GM23338 (cell line): ENCODE results near the gene IKBKE. TPM values are rescaled to one million over a fixed set of nuclear protein-coding genes. Genes with fewer than 3 reads are reported as not detected.
"Not testable (repeated sequence)": the region's sequence is repeated elsewhere in the genome, so short reads cannot be mapped to it uniquely, and the experiment has no call there.

ENCODE experiments used
- ATAC-seq: fragments of 200-7000 bp; cut with Tn5 transposase; 3 replicates; pipeline ENCODE4 v1.9.1; 2020
- DNase-seq: peaks from one replicate; pipeline ENCODE4 v3.0.0-alpha.2; 2015; ENCODE audit warnings: low spot score
- H2AFZ ChIP-seq: fragments of 200-600 bp; sonication (generic); 2 replicates; pipeline ENCODE4 v1.8.0; 2016; ENCODE audit warnings: antibody characterized with exemption, mild to moderate bottlenecking, moderate library complexity
- H3F3A ChIP-seq: fragments of 200-600 bp; sonication (generic); replicated peaks from 2 replicates; pipeline ENCODE4 v1.8.0; 2017; ENCODE audit warnings: antibody characterized with exemption, mixed run types, low read depth
- H3K27ac ChIP-seq: fragments of 200-600 bp; sonication (generic); 2 replicates; pipeline ENCODE4 v1.6.1; 2016; ENCODE audit warnings: low read depth
- H3K27me3 ChIP-seq: fragments of 200-600 bp; sonication (generic); 2 replicates; pipeline ENCODE4 v1.8.0; 2016; ENCODE audit warnings: mild to moderate bottlenecking, mixed run types, moderate library complexity; ENCODE audit not compliant: insufficient read depth
- H3K36me3 ChIP-seq: fragments of 200-600 bp; sonication (generic); 2 replicates; pipeline ENCODE4 v1.8.0; 2016; ENCODE audit warnings: mild to moderate bottlenecking; ENCODE audit not compliant: insufficient read depth
- H3K4me1 ChIP-seq: fragments of 200-600 bp; sonication (generic); 2 replicates; pipeline ENCODE4 v1.8.0; 2016; ENCODE audit warnings: mild to moderate bottlenecking, moderate library complexity; ENCODE audit not compliant: insufficient read depth
- H3K4me2 ChIP-seq: fragments of 200-600 bp; sonication (generic); 2 replicates; pipeline ENCODE4 v1.7.1; 2017; ENCODE audit warnings: mixed run types
- H3K4me3 ChIP-seq: fragments of 200-600 bp; sonication (generic); 2 replicates; pipeline ENCODE4 v1.6.1; 2016; ENCODE audit warnings: mixed run types
- H3K79me2 ChIP-seq: fragments of 200-600 bp; sonication (generic); replicated peaks from 2 replicates; pipeline ENCODE4 v1.8.0; 2017; ENCODE audit warnings: mild to moderate bottlenecking; ENCODE audit not compliant: insufficient read depth
- H3K9me2 ChIP-seq: fragments of 200-600 bp; sonication (generic); 2 replicates; pipeline ENCODE4 v1.8.0; 2017; ENCODE audit not compliant: insufficient read depth
- H4K20me1 ChIP-seq: fragments of 200-600 bp; sonication (generic); replicated peaks from 2 replicates; pipeline ENCODE4 v1.8.0; 2017; ENCODE audit warnings: mild to moderate bottlenecking; ENCODE audit not compliant: insufficient read depth
- H3K27ac Mint-ChIP-seq: 2 replicates; pipeline ENCODE4 v1.8.0; 2020; ENCODE audit warnings: inconsistent platforms, mild to moderate bottlenecking, moderate library complexity, mixed read lengths
- H3K27me3 Mint-ChIP-seq: 3 replicates; pipeline ENCODE4 v1.8.0; 2022; ENCODE audit warnings: low read depth, mild to moderate bottlenecking, moderate library complexity, mixed read lengths, inconsistent platforms; ENCODE audit not compliant: insufficient read depth, poor library complexity
- H3K36me3 Mint-ChIP-seq: 3 replicates; pipeline ENCODE4 v1.8.0; 2021; ENCODE audit warnings: low read depth, mild to moderate bottlenecking, inconsistent platforms, moderate library complexity, mixed read lengths
- H3K4me1 Mint-ChIP-seq: 3 replicates; pipeline ENCODE4 v1.8.0; 2020; ENCODE audit warnings: mild to moderate bottlenecking, inconsistent platforms, mixed read lengths
- H3K4me3 Mint-ChIP-seq: 3 replicates; pipeline ENCODE4 v1.8.0; 2021; ENCODE audit warnings: moderate library complexity, mild to moderate bottlenecking, inconsistent platforms, mixed read lengths
- H3K9me3 Mint-ChIP-seq: 3 replicates; pipeline ENCODE4 v1.8.0; 2020; ENCODE audit warnings: moderate library complexity, mild to moderate bottlenecking, inconsistent platforms, mixed read lengths
- CREB1 ChIP-seq: fragments of 250-450 bp; sonication (Bioruptor Pico); IDR thresholded peaks from 2 replicates; pipeline ENCODE4 v1.5.0; 2020; ENCODE audit warnings: low read depth, mild to moderate bottlenecking, moderate library complexity
- EZH2phosphoT487 ChIP-seq: fragments of 200-600 bp; sonication (generic); IDR thresholded peaks from one replicate; pipeline ENCODE4 v1.8.1; 2018; ENCODE audit warnings: antibody characterized with exemption; ENCODE audit not compliant: unreplicated experiment
- JUNB ChIP-seq: IDR thresholded peaks from one replicate; pipeline ENCODE4 v1.6.1; 2016; ENCODE audit warnings: antibody characterized with exemption; ENCODE audit not compliant: unreplicated experiment
- STAT1 ChIP-seq: IDR thresholded peaks from one replicate; pipeline ENCODE4 v1.6.1; 2016; ENCODE audit warnings: antibody characterized with exemption; ENCODE audit not compliant: unreplicated experiment
- polyA plus RNA-seq: library from polyadenylated mRNA; unstranded; fragments of >200 nt; fragmentation: Nextera tagmentation; extraction: Ambion mirVana; gene quantifications from 2 replicates; pipeline ENCODE4 v1.2.1, GENCODE V29; 2016
- total RNA-seq: library from RNA; depleted of rRNA; stranded (reverse); fragments of >200 nt; shearing (Covaris generic); gene quantifications from 2 replicates; pipeline ENCODE4 v1.2.3, GENCODE V29; 2014
- TF ChIP-seq, protein P1 (sequence below): IDR thresholded peaks from one replicate; pipeline ENCODE4 v1.6.1; 2018; ENCODE audit warnings: antibody characterized with exemption; ENCODE audit not compliant: unreplicated experiment
- TF ChIP-seq, protein P2 (sequence below), 2 experiments: fragments of 200-600 bp in 1 of 2; sonication (generic) in 1 of 2; conservative IDR thresholded peaks; 2 replicates each; pipeline versions ENCODE4 v1.5.1 to v1.6.1; 2016 to 2017; ENCODE audit warnings: antibody characterized with exemption in 2 of 2, low read depth in 2 of 2, mild to moderate bottlenecking in 2 of 2, moderate library complexity in 1 of 2
- TF ChIP-seq, protein P3 (sequence below): IDR thresholded peaks from 2 replicates; pipeline ENCODE4 v1.6.1; 2016; ENCODE audit warnings: antibody characterized with exemption

The IKBKE gene
- total and polyA plus RNA-seq, 2 experiments from 2014 or later = 4.8 to 11.1 TPM

DNA sequence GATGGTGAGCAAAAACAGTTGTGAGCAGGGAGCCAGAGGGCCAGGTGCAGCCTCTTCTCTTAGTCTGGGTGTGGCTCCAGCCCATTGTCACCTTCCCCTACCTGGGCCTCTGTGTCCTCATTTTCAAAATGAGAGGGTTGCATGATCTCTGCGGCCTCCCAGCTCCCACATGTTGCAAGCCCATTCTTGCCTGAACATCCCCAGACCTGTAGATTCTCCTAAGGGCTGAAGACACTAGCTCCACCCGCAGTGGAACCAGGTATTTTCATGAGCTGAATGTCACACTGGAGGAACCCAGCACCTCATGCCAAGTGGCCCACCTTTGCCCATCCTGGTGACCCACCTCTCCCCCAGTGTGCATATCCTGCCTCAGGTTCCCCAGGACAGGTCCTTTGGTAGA lies 12.3 kb downstream of the IKBKE start:
- Histone ChIP-seq H3K36me3 (no peaks in the 10 kb centered on the region; the same call in 1 of the 2 replicates), H4K20me1 (no peaks in the 10 kb centered on the region), H3K4me3 (no peak overlapping the region), H3K79me2 (no peaks in the 10 kb centered on the region), H3F3A (no peaks in the 10 kb centered on the region), H3K27me3 (no peaks in the 10 kb centered on the region), H3K9me2 (no peaks in the 10 kb centered on the region), H3K4me2 (no peak overlapping the region), H3K4me1 (no peaks in the 10 kb centered on the region), H3K27ac (no peak overlapping the region), H2AFZ (no peak overlapping the region)
- DNase-seq (no peak), ATAC-seq (no peak)
- Mint-ChIP-seq H3K36me3 (peaks cover 9% of the 10 kb centered on the region), H3K27me3 (peaks cover 9% of the 10 kb centered on the region), H3K9me3 (no peaks in the 10 kb centered on the region), H3K4me3 (no peak overlapping the region), H3K27ac (no peak overlapping the region), H3K4me1 (peaks cover 4% of the 10 kb centered on the region)
- TF ChIP-seq, protein P1, sequence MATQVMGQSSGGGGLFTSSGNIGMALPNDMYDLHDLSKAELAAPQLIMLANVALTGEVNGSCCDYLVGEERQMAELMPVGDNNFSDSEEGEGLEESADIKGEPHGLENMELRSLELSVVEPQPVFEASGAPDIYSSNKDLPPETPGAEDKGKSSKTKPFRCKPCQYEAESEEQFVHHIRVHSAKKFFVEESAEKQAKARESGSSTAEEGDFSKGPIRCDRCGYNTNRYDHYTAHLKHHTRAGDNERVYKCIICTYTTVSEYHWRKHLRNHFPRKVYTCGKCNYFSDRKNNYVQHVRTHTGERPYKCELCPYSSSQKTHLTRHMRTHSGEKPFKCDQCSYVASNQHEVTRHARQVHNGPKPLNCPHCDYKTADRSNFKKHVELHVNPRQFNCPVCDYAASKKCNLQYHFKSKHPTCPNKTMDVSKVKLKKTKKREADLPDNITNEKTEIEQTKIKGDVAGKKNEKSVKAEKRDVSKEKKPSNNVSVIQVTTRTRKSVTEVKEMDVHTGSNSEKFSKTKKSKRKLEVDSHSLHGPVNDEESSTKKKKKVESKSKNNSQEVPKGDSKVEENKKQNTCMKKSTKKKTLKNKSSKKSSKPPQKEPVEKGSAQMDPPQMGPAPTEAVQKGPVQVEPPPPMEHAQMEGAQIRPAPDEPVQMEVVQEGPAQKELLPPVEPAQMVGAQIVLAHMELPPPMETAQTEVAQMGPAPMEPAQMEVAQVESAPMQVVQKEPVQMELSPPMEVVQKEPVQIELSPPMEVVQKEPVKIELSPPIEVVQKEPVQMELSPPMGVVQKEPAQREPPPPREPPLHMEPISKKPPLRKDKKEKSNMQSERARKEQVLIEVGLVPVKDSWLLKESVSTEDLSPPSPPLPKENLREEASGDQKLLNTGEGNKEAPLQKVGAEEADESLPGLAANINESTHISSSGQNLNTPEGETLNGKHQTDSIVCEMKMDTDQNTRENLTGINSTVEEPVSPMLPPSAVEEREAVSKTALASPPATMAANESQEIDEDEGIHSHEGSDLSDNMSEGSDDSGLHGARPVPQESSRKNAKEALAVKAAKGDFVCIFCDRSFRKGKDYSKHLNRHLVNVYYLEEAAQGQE = no peak
- TF ChIP-seq JUNB (no peak), CREB1 (CRISPR knock-in tag) (no peak), STAT1 (no peak), EZH2phosphoT487 (no peak)
- TF ChIP-seq, protein P2, sequence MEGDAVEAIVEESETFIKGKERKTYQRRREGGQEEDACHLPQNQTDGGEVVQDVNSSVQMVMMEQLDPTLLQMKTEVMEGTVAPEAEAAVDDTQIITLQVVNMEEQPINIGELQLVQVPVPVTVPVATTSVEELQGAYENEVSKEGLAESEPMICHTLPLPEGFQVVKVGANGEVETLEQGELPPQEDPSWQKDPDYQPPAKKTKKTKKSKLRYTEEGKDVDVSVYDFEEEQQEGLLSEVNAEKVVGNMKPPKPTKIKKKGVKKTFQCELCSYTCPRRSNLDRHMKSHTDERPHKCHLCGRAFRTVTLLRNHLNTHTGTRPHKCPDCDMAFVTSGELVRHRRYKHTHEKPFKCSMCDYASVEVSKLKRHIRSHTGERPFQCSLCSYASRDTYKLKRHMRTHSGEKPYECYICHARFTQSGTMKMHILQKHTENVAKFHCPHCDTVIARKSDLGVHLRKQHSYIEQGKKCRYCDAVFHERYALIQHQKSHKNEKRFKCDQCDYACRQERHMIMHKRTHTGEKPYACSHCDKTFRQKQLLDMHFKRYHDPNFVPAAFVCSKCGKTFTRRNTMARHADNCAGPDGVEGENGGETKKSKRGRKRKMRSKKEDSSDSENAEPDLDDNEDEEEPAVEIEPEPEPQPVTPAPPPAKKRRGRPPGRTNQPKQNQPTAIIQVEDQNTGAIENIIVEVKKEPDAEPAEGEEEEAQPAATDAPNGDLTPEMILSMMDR (conservative IDR thresholded peaks at IDR 0.05; ENCODE audit: low read depth in 2 of 2) = no peak
- TF ChIP-seq, protein P3, sequence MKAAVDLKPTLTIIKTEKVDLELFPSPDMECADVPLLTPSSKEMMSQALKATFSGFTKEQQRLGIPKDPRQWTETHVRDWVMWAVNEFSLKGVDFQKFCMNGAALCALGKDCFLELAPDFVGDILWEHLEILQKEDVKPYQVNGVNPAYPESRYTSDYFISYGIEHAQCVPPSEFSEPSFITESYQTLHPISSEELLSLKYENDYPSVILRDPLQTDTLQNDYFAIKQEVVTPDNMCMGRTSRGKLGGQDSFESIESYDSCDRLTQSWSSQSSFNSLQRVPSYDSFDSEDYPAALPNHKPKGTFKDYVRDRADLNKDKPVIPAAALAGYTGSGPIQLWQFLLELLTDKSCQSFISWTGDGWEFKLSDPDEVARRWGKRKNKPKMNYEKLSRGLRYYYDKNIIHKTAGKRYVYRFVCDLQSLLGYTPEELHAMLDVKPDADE = no peak

DNA sequence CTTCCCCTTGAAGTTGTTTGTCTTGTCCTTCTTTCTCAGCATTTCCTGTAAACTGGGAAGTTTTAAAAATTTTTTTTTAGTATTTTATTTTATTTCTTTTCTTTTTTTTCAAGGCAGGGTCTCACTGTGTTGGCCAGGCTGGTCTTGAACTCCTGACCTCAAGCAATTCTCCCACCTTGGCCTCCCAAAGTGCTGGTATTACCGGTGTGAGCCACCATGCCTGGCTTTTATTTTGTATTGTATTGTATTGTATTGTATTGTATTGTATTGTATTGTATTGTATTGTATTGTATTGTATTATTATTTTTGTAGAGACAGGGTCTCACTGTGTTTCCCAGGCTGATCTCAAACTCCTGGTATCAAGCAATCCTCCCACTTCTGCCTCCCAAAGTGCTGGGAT lies 13.6 kb downstream of the IKBKE start:
- not testable (repeated sequence) for H2AFZ ChIP-seq, H4K20me1 ChIP-seq, H3K4me2 ChIP-seq, H3K9me2 ChIP-seq, H3K4me3 ChIP-seq, H3K79me2 ChIP-seq, H3K27me3 Mint-ChIP-seq, H3F3A ChIP-seq, H3K36me3 Mint-ChIP-seq, H3K9me3 Mint-ChIP-seq, H3K4me1 Mint-ChIP-seq, ATAC-seq, DNase-seq, H3K27ac Mint-ChIP-seq, H3K4me1 ChIP-seq, H3K27me3 ChIP-seq, H3K36me3 ChIP-seq, H3K27ac ChIP-seq, H3K4me3 Mint-ChIP-seq
